SK-N-SH (cell line): ENCODE data around the gene PPTC7. TPM values are rescaled to one million over a fixed set of nuclear protein-coding genes. Genes with fewer than 3 reads are reported as not detected.
"Not testable (repeated sequence)": the region's sequence is repeated elsewhere in the genome, so short reads cannot be mapped to it uniquely, and the experiment has no call there.

Experiments used
- CTCF ChIA-PET: fragments of 300-600, 350-600 bp; formaldehyde crosslinking; extraction: SDS; loops from one replicate; lab custom pipeline; 2021; lab: Yijun Ruan, JAX
- POLR2A ChIA-PET: fragments of 350-600 bp; sonication (Branson Sonifier 250); formaldehyde crosslinking; extraction: SDS; loops from one replicate; lab custom pipeline; 2020; ENCODE audit warnings: antibody characterized with exemption, inconsistent platforms; lab: Yijun Ruan, JAX
- DNase-seq: peaks from one replicate; pipeline ENCODE4 v3.0.0; 2012
- H2AFZ ChIP-seq: fragments of 200-600 bp; sonication (generic); 2 replicates; pipeline ENCODE4 v1.8.1; 2016; ENCODE audit warnings: antibody characterized with exemption, mild to moderate bottlenecking, low read depth
- H3F3A ChIP-seq: fragments of 200-600 bp; sonication (generic); replicated peaks from 2 replicates; pipeline ENCODE3; 2016; ENCODE audit warnings: antibody characterized with exemption, mild to moderate bottlenecking; ENCODE audit not compliant: insufficient read depth
- H3K27ac ChIP-seq, 2 experiments: fragments of 200-500 bp in 1 of 2; fragments of 200-600 bp in 1 of 2; sonication (Bioruptor generic) in 1 of 2; sonication (generic), shearing (Covaris generic) in 1 of 2; 2 replicates each; pipeline versions ENCODE4 v1.5.1 to v1.6.1; 2014 to 2016; ENCODE audit warnings: low read depth in 2 of 2, inconsistent platforms in 1 of 2, low read length in 1 of 2, mild to moderate bottlenecking in 1 of 2, mixed read lengths in 1 of 2
- H3K27me3 ChIP-seq: fragments of 200-600 bp; sonication (generic), shearing (Covaris generic); 2 replicates; pipeline ENCODE4 v1.6.1; 2016; ENCODE audit warnings: mixed run types; ENCODE audit not compliant: insufficient read depth
- H3K36me3 ChIP-seq, 2 experiments: fragments of 200-500 bp in 1 of 2; fragments of 200-600 bp in 1 of 2; sonication (Bioruptor generic) in 1 of 2; sonication (generic) in 1 of 2; replicated peaks in 1 of 2; 2 replicates each; pipeline versions ENCODE3 to v1.5.1; 2014 to 2016; ENCODE audit warnings: low read length in 1 of 2, mild to moderate bottlenecking in 1 of 2; ENCODE audit not compliant: insufficient read depth in 2 of 2, control insufficient read depth in 1 of 2
- H3K4me1 ChIP-seq, 2 experiments: fragments of 200-500 bp in 1 of 2; fragments of 200-600 bp in 1 of 2; sonication (Bioruptor generic) in 1 of 2; sonication (generic), shearing (Covaris generic) in 1 of 2; 2 replicates each; pipeline versions ENCODE4 v1.5.1 to v1.6.1; 2014 to 2016; ENCODE audit warnings: low read depth in 1 of 2, low read length in 1 of 2, mixed run types in 1 of 2; ENCODE audit not compliant: insufficient read depth in 2 of 2, control insufficient read depth in 1 of 2
- H3K4me2 ChIP-seq: fragments of 200-600 bp; sonication (generic), shearing (Covaris generic); 2 replicates; pipeline ENCODE4 v1.6.1; 2017; ENCODE audit warnings: mixed run types
- H3K4me3 ChIP-seq, 2 experiments: fragments of 200-500 bp in 1 of 2; fragments of 200-600 bp in 1 of 2; sonication (Bioruptor generic) in 1 of 2; sonication (generic), shearing (Covaris generic) in 1 of 2; 2 replicates each; pipeline versions ENCODE4 v1.5.1 to v1.8.1; 2014 to 2016; ENCODE audit warnings: low read depth in 2 of 2, inconsistent platforms in 1 of 2, low read length in 1 of 2, mild to moderate bottlenecking in 1 of 2, mixed read lengths in 1 of 2, moderate library complexity in 1 of 2
- H3K79me2 ChIP-seq: fragments of 200-600 bp; sonication (generic); 2 replicates; pipeline ENCODE4 v1.8.1; 2017; ENCODE audit warnings: mild to moderate bottlenecking; ENCODE audit not compliant: insufficient read depth
- H3K9ac ChIP-seq: fragments of 200-600 bp; sonication (generic); 2 replicates; pipeline ENCODE4 v1.6.1; 2017; ENCODE audit warnings: mixed run types
- H3K9me2 ChIP-seq: fragments of 200-600 bp; sonication (generic); 2 replicates; pipeline ENCODE4 v1.6.1; 2017; ENCODE audit warnings: mixed run types
- H3K9me3 ChIP-seq: fragments of 200-600 bp; sonication (generic); 2 replicates; pipeline ENCODE4 v1.6.1; 2017; ENCODE audit warnings: mixed run types, mild to moderate bottlenecking, moderate library complexity
- H4K20me1 ChIP-seq: fragments of 200-600 bp; sonication (generic); 2 replicates; pipeline ENCODE4 v1.6.1; 2017; ENCODE audit warnings: mild to moderate bottlenecking, mixed run types; ENCODE audit not compliant: insufficient read depth
- FOXM1 ChIP-seq: IDR thresholded peaks from 2 replicates; pipeline ENCODE4 v1.4.0; 2012; ENCODE audit warnings: low read depth, mild to moderate bottlenecking
- JUND ChIP-seq: IDR thresholded peaks from 2 replicates; pipeline ENCODE4 v1.4.0; 2012
- MEF2A ChIP-seq: IDR thresholded peaks from 2 replicates; pipeline ENCODE4 v1.4.0; 2012; ENCODE audit warnings: low read depth, borderline replicate concordance
- NRF1 ChIP-seq: IDR thresholded peaks from 2 replicates; pipeline ENCODE4 v1.6.1; 2012; ENCODE audit warnings: low read depth, mild to moderate bottlenecking, low read length
- PBX3 ChIP-seq: IDR thresholded peaks from 2 replicates; pipeline ENCODE4; 2012
- RCOR1 ChIP-seq: fragments of 150-350 bp; IDR thresholded peaks from 2 replicates; pipeline ENCODE4 v1.6.1; 2017; ENCODE audit warnings: antibody characterized with exemption, low read length
- TAF1 ChIP-seq: IDR thresholded peaks from 2 replicates; pipeline ENCODE4 v1.6.1; 2012; ENCODE audit warnings: low read depth, mild to moderate bottlenecking, low read length, moderate library complexity, borderline replicate concordance
- USF1 ChIP-seq: IDR thresholded peaks from 2 replicates; pipeline ENCODE4 v1.4.0; 2012; ENCODE audit warnings: low read depth, borderline replicate concordance
- ZBTB33 ChIP-seq: IDR thresholded peaks from 2 replicates; pipeline ENCODE4 v1.4.0; 2012; ENCODE audit warnings: low read depth, borderline replicate concordance
- WGBS: methylation state at CpG from one replicate; pipeline ENCODE4 v1.1.6; 2017; ENCODE audit warnings: low lambda C conversion rate; 5-methylcytosine and 5-hydroxymethylcytosine counted together
- polyA plus RNA-seq, 3 experiments: library from polyadenylated mRNA; depleted of rRNA; stranded (reverse); fragments of >200 nt; gene quantifications; 2 replicates each; pipeline ENCODE4 v1.2.3, GENCODE V29; 2012

PPTC7 gene
- polyA plus RNA-seq, 1 of the 3 experiments (the other 2 are of a cell fraction): 9.6 TPM

- H3K27me3 ChIP-seq: no peaks in the 10 kb centered on the region
- 86% methylated on average over 6 of the region's 6 CpGs for WGBS
- H4K20me1 ChIP-seq: no peaks in the 10 kb centered on the region
- H3K79me2 ChIP-seq: no peaks in the 10 kb centered on the region
- no peak for TF ChIP-seq FOXM1
- H3K9ac ChIP-seq: no peak overlapping the region
- H3K9me2 ChIP-seq: no peaks in the 10 kb centered on the region
- peaks cover 0 to 2% of the 10 kb centered on the region in 2 experiments for H3K36me3 ChIP-seq
- no peaks in the 10 kb centered on the region for H3F3A ChIP-seq
- no peak for DNase-seq
- no peaks in the 10 kb centered on the region for H3K9me3 ChIP-seq
- ChIA-PET CTCF (interaction anchor here (0.9 to 2.4 kb wide), 4 partner anchors 15 to 359 kb away, joined by 4 to 6 read pairs (median 4); no protein-coding TSS in a partner anchor), POLR2A (no interaction called here)
- H3K27ac ChIP-seq: no peak overlapping the region
- H2AFZ ChIP-seq: no peak overlapping the region
- no peak overlapping the region for H3K4me2 ChIP-seq
- H3K4me1 ChIP-seq: peaks cover 0 to 10% of the 10 kb centered on the region in 2 experiments
- H3K4me3 ChIP-seq: no peak overlapping the region
These were observed 54.8 kb downstream of the PPTC7 start for GRCh38 chr12:110528277-110528839.

- CTCF ChIA-PET: interaction anchor here (0.6 kb wide), 1 partner anchor 52 kb away, joined by 3 read pairs; the partner anchor contains the start of gene FAM216A
- 95% methylated on average over 11 of the region's 11 CpGs for WGBS
These were observed 62.0 kb downstream of the PPTC7 start for GRCh38 chr12:110520876-110521712.

GRCh38 chr12:110518014-110518413 lies 65.1 kb downstream of the PPTC7 start:
- WGBS: 83% methylated on average over 8 of the region's 8 CpGs
- H3F3A ChIP-seq, H3K4me2 ChIP-seq, H3K4me3 ChIP-seq, H3K36me3 ChIP-seq, H2AFZ ChIP-seq, H3K27ac ChIP-seq, DNase-seq, H4K20me1 ChIP-seq, H3K27me3 ChIP-seq, H3K9me2 ChIP-seq, H3K9ac ChIP-seq, H3K4me1 ChIP-seq, POLR2A ChIA-PET, H3K79me2 ChIP-seq, H3K9me3 ChIP-seq: not testable (repeated sequence)
- CTCF ChIA-PET: interaction anchor here (1.2 kb wide), 1 partner anchor 49 kb away, joined by 3 read pairs; the partner anchor contains the start of gene FAM216A

More at GRCh38 chr12:110520876-110521712, 62.0 kb downstream of the PPTC7 start:
- not testable (repeated sequence) for H3K27me3 ChIP-seq, H3K4me2 ChIP-seq, H3F3A ChIP-seq, H3K9me2 ChIP-seq, H3K36me3 ChIP-seq, H3K4me3 ChIP-seq, DNase-seq, H4K20me1 ChIP-seq, H3K79me2 ChIP-seq, H3K9me3 ChIP-seq, H3K27ac ChIP-seq, H3K4me1 ChIP-seq, H3K9ac ChIP-seq
- POLR2A ChIA-PET: interaction anchor here (0.6 kb wide), 1 partner anchor 27 kb away, joined by 3 read pairs; no protein-coding TSS in a partner anchor
- H2AFZ ChIP-seq: 0 out of 2 replicates have a peak overlapping the region, but pooled peaks have one; percentile 41

- ChIA-PET POLR2A (no interaction called here), CTCF (no interaction called here)
- no peaks in the 10 kb centered on the region for H3K79me2 ChIP-seq
- H2AFZ ChIP-seq: no peak overlapping the region
- H3K27ac ChIP-seq: no peak overlapping the region
- H3K9me2 ChIP-seq: no peaks in the 10 kb centered on the region
- H3K27me3 ChIP-seq: no peaks in the 10 kb centered on the region
- H3K9ac ChIP-seq: no peak overlapping the region
- no peak for DNase-seq
- no peaks in the 10 kb centered on the region for H3F3A ChIP-seq
- H3K36me3 ChIP-seq: no peaks in the 10 kb centered on the region
- WGBS: 75% methylated on average over 3 of the region's 3 CpGs
- no peaks in the 10 kb centered on the region for H3K9me3 ChIP-seq
- H3K4me3 ChIP-seq: no peak overlapping the region
- no peaks in the 10 kb centered on the region for H4K20me1 ChIP-seq
- no peaks in the 10 kb centered on the region for H3K4me1 ChIP-seq
- no peak overlapping the region for H3K4me2 ChIP-seq
- no peak for TF ChIP-seq PBX3
- no peak for TF ChIP-seq MEF2A
- no peak for TF ChIP-seq USF1
- no peak for TF ChIP-seq ZBTB33
- TF ChIP-seq NRF1: no peak
- TF ChIP-seq TAF1: no peak
- no peak for TF ChIP-seq JUND
- TF ChIP-seq RCOR1: no peak
These were observed 66.1 kb downstream of the PPTC7 start for GRCh38 chr12:110516995-110517394.
